T-helper 2 cell (primary cell): ENCODE data around the gene TP53TG3E.
"Not testable (repeated sequence)": the region's sequence is repeated elsewhere in the genome, so short reads cannot be mapped to it uniquely, and the experiment has no call there.

Experiments used
- DNase-seq, 5 experiments: peaks; one replicate each; pipeline versions ENCODE4 v3.0.0 to v3.0.0-alpha.2; 2012 to 2022
- total RNA-seq, 2 donors: gene quantifications; one replicate each; lab custom pipeline; 2026; lab: John Stamatoyannopoulos, UW

TP53TG3E gene, protein sequence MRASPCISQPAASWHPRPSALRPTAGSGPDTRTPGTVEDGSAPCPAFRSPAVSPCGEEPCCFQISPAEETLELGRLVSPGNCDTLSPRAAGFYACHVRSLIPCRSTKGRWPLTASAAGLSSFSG
- total RNA-seq = 0 reads per million in 2 donors

DNA sequence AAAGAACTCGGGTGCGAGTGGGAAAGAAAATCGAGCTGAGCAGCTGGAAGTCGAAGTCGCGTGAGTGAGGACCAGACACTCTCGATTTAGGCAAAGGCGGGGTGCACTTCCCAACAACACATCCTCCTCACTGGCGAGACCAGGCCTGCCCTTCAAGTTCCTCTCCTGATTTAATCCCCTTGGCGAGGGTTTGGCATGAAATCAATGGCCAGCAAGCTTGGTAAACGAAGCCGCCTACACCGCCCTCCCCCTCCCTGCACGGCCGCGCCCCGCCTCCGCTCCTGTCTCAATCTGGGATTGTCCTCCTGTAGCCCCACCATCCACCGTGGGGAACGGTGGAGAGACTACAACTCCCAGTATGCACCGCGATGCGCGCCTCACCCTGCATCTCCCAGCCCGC, at the start of gene TP53TG3E:
TP53TG3E (plus strand) TSS at position 301 of the 400 bp plus-strand sequence; CDS start at position 369, 68 bp downstream.
- DNase-seq = not testable (repeated sequence)

DNA sequence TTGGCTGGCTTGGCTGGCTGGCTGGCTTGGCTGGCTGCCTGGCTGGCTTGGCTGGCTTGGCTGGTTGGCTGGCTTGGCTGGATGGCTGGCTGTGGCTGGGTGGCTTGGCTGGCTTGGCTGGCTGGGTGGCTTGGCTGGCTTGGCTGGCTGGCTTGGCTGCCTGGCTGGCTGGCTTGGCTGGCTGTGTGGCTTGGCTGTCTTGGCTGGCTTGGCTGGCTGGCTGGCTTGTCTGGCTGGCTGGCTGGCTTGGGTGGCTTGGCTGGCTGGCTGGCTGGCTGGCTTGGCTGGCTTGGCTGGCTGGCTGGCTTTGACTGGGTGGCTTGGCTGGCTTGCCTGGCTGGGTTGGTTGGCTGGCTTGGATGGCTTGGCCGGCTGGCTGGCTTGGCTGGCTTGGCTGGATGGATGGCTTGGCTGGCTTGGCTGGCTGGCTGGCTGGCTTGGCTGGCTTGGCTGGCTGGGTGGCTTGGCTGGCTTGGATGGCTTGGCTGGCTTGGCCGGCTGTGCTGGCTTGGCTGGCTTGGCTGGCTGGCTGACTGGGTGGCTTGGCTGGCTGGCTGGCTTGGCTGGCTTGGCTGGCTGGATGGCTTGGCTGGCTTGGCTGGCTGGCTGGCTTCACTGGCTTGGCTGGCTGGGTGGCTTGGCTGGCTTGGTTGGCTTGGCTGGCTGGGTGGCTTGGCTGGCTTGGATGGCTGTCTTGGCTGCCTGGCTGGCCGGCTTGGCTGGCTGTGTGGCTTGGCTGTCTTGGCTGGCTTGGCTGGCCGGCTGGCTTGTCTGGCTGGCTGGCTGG, 32.3 kb downstream of the TP53TG3E start:
- peak in 3 of 5 experiments; percentile 43 to 55 (median 51) for DNase-seq

DNA sequence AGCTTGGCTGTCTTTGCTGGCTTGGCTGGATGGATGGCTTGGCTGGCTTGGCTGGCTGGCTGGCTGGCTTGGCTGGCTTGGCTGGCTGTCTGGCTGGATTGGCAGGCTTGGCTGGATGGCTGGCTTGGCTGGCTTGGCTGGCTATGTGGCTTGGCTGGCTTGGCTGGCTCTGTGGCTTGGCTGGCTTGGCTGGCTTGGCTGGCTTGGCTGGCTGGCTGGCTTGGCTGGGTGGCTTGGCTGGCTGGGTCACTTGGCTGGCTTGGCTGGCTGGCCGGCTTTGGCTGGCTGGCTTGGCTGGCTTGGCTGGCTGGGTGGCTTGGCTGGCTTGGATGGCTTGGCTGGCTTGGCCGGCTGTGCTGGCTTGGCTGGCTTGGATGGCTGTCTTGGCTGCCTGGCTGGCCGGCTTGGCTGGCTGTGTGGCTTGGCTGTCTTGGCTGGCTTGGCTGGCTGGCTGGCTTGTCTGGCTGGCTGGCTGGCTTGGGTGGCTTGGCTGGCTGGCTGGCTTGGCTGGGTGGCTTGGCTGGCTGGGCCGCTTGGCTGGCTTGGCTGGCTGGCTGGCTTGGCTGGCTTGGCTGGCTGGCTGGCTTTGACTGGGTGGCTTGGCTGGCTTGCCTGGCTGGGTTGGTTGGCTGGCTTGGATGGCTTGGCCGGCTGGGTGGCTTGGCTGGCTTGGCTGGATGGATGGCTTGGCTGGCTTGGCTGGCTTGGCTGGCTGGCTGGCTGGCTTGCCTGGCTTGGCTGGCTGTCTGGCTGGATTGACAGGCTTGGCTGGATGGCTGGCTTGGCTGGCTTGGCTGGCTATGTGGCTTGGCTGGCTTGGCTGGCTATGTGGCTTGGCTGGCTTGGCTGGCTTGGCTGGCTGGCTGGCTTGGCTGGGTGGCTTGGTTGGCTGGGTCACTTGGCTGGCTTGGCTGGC, 33.8 kb downstream of the TP53TG3E start:
- peak in 3 of 5 experiments; percentile 40 to 48 (median 42) for DNase-seq

DNA sequence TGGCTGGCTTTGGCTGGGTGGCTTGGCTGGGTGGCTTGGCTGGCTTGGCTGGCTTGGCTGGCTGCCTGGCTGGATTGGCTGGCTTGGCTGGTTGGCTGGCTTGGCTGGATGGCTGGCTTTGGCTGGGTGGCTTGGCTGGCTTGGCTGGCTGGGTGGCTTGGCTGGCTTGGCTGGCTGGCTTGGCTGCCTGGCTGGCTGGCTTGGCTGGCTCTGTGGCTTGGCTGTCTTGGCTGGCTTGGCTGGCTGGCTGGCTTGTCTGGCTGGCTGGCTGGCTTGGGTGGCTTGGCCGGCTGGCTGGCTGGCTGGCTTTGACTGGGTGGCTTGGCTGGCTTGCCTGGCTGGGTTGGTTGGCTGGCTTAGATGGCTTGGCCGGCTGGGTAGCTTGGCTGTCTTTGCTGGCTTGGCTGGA, 34.4 kb downstream of the TP53TG3E start:
- peak in 3 of 5 experiments; percentile 18 to 30 (median 22) for DNase-seq

DNA sequence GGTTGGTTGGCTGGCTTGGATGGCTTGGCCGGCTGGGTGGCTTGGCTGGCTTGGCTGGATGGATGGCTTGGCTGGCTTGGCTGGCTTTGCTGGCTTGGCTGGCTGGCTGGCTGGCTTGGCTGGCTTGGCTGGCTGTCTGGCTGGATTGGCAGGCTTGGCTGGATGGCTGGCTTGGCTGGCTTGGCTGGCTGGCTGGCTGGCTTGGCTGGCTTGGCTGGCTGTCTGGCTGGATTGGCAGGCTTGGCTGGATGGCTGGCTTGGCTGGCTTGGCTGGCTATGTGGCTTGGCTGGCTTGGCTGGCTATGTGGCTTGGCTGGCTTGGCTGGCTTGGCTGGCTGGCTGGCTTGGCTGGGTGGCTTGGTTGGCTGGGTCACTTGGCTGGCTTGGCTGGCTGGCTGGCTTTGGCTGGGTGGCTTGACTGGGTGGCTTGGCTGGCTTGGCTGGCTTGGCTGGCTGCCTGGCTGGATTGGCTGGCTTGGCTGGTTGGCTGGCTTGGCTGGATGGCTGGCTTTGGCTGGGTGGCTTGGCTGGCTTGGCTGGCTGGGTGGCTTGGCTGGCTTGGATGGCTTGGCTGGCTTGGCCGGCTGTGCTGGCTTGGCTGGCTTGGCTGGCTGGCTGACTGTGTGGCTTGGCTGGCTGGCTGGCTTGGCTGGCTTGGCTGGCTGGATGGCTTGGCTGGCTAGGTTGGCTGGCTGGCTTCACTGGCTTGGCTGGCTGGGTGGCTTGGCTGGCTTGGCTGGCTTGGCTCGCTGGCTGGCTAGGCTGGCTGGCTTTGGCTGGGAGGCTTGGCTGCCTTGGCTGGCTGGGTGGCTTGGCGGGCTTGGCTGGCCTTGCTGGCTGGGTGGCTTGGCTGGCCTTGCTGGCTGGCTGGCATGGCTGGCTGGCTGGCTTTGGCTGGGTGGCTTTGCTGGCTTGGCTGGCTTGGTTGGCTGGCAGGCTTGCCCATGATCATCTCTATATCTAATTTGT, 35.3 kb downstream of the TP53TG3E start:
- DNase-seq = peak in 3 of 5 experiments; percentile 43 to 53 (median 44)
